Mesendoderm (in vitro differentiated cells): Measurements from ENCODE around the gene SCN4B.

Experiments used
- DNase-seq: peaks from one replicate; pipeline ENCODE4 v3.0.0; 2013
- H2AK5ac ChIP-seq: 2 replicates; pipeline ENCODE4 v1.6.1; 2013; ENCODE audit warnings: low read length, inconsistent platforms
- H2BK120ac ChIP-seq: 2 replicates; pipeline ENCODE4 v1.6.1; 2013; ENCODE audit warnings: low read depth, mild to moderate bottlenecking, low read length, moderate library complexity, mixed read lengths
- H2BK15ac ChIP-seq: replicated peaks from 2 replicates; pipeline ENCODE4 v1.6.1; 2013; ENCODE audit warnings: low read depth, mild to moderate bottlenecking, moderate library complexity
- H2BK5ac ChIP-seq: 2 replicates; pipeline ENCODE4 v1.6.1; 2013; ENCODE audit warnings: low read length, inconsistent platforms
- H3K18ac ChIP-seq: 2 replicates; pipeline ENCODE4 v1.6.1; 2013; ENCODE audit warnings: mild to moderate bottlenecking, low read length, mixed read lengths
- H3K23ac ChIP-seq: one replicate; pipeline ENCODE4 v1.6.1; 2013; ENCODE audit warnings: low read length
- H3K27ac ChIP-seq: 2 replicates; pipeline ENCODE4 v1.5.1; 2013; ENCODE audit warnings: low read depth, mild to moderate bottlenecking, inconsistent platforms, low read length, moderate library complexity
- H3K27me3 ChIP-seq: 2 replicates; pipeline ENCODE4 v1.6.1; 2013; ENCODE audit warnings: low read length, control low read depth, mild to moderate bottlenecking, inconsistent platforms; ENCODE audit not compliant: insufficient read depth, poor library complexity
- H3K36me3 ChIP-seq: 2 replicates; pipeline ENCODE4 v1.6.1; 2013; ENCODE audit warnings: low read length, inconsistent platforms; ENCODE audit not compliant: control insufficient read depth, insufficient read depth
- H3K4ac ChIP-seq: one replicate; pipeline ENCODE4 v1.6.1; 2013; ENCODE audit warnings: low read depth, mild to moderate bottlenecking, low read length, moderate library complexity
- H3K4me1 ChIP-seq: 2 replicates; pipeline ENCODE4 v1.6.1; 2013; ENCODE audit warnings: low read depth, low read length, inconsistent platforms; ENCODE audit not compliant: control insufficient read depth
- H3K4me2 ChIP-seq: 2 replicates; pipeline ENCODE4 v1.6.1; 2013; ENCODE audit warnings: low read length
- H3K4me3 ChIP-seq: 2 replicates; pipeline ENCODE4 v1.5.1; 2013; ENCODE audit warnings: mild to moderate bottlenecking, low read length
- H3K56ac ChIP-seq: one replicate; pipeline ENCODE4 v1.6.1; 2013; ENCODE audit warnings: low read length
- H3K79me1 ChIP-seq: 2 replicates; pipeline ENCODE4 v1.6.1; 2013; ENCODE audit warnings: low read length, inconsistent platforms
- H3K79me2 ChIP-seq: 2 replicates; pipeline ENCODE4 v1.6.1; 2013; ENCODE audit warnings: mild to moderate bottlenecking, low read length; ENCODE audit not compliant: control insufficient read depth, insufficient read depth
- H3K9ac ChIP-seq: 2 replicates; pipeline ENCODE4 v1.6.1; 2013; ENCODE audit warnings: low read length, inconsistent platforms
- H4K5ac ChIP-seq: one replicate; pipeline ENCODE4 v1.6.1; 2013; ENCODE audit warnings: low read length
- H4K8ac ChIP-seq: one replicate; pipeline ENCODE4 v1.6.1; 2013; ENCODE audit warnings: low read depth, mild to moderate bottlenecking, control low read depth, low read length, moderate library complexity
- WGBS: extraction: QIAGEN DNeasy Blood & Tissue Kit; methylation state at CpG from one replicate; pipeline ENCODE4 v1.1.7; 2013; ENCODE audit warnings: low lambda C conversion rate, missing lambda C conversion rate; ENCODE audit not compliant: insufficient coverage; ENCODE audit errors: extremely low coverage; 5-methylcytosine and 5-hydroxymethylcytosine counted together

Gene SCN4B

GRCh38 chr11:118111019-118111743 lies 41.4 kb downstream of the SCN4B start:
- Histone ChIP-seq H3K79me1 (no peaks in the 10 kb centered on the region), H3K56ac (no peak overlapping the region), H2AK5ac (no peak overlapping the region), H3K79me2 (no peaks in the 10 kb centered on the region), H4K5ac (no peak overlapping the region), H3K23ac (no peak overlapping the region), H3K36me3 (no peaks in the 10 kb centered on the region), H3K27me3 (no peaks in the 10 kb centered on the region), H2BK120ac (no peak overlapping the region), H4K8ac (no peak overlapping the region), H3K9ac (no peak overlapping the region), H3K18ac (no peak overlapping the region), H3K4me3 (no peak overlapping the region), H3K27ac (no peak overlapping the region), H3K4me1 (peaks cover 4% of the 10 kb centered on the region), H3K4me2 (no peak overlapping the region), H3K4ac (no peak overlapping the region), H2BK15ac (no peak overlapping the region), H2BK5ac (no peak overlapping the region)
- DNase-seq: no peak
- WGBS: no CpG with 5 or more reads among the region's 8 CpGs

- Histone ChIP-seq H3K4ac (no peak overlapping the region), H2AK5ac (no peak overlapping the region), H4K8ac (no peak overlapping the region), H3K4me1 (peaks cover 4% of the 10 kb centered on the region), H3K27ac (no peak overlapping the region), H3K18ac (no peak overlapping the region), H2BK5ac (no peak overlapping the region), H3K9ac (no peak overlapping the region), H3K36me3 (no peaks in the 10 kb centered on the region), H4K5ac (no peak overlapping the region), H3K4me3 (no peak overlapping the region), H2BK120ac (no peak overlapping the region), H3K23ac (no peak overlapping the region), H3K4me2 (no peak overlapping the region), H3K56ac (no peak overlapping the region), H2BK15ac (no peak overlapping the region), H3K27me3 (no peaks in the 10 kb centered on the region), H3K79me2 (no peaks in the 10 kb centered on the region), H3K79me1 (no peaks in the 10 kb centered on the region)
- no CpG with 5 or more reads among the region's 2 CpGs for WGBS
- DNase-seq: no peak
These were observed 43.4 kb downstream of the SCN4B start for GRCh38 chr11:118109231-118109630.

GRCh38 chr11:118108513-118108912 lies 44.1 kb downstream of the SCN4B start:
- H4K8ac ChIP-seq: no peak overlapping the region
- no peaks in the 10 kb centered on the region for H3K79me2 ChIP-seq
- no peak overlapping the region for H2BK15ac ChIP-seq
- WGBS: no CpG with 5 or more reads among the region's 5 CpGs
- no peak overlapping the region for H4K5ac ChIP-seq
- no peak overlapping the region for H2BK5ac ChIP-seq
- H3K4me3 ChIP-seq: no peak overlapping the region
- no peak overlapping the region for H3K23ac ChIP-seq
- H3K18ac ChIP-seq: no peak overlapping the region
- no peak overlapping the region for H3K9ac ChIP-seq
- no peak overlapping the region for H2AK5ac ChIP-seq
- H3K4me1 ChIP-seq: peaks cover 4% of the 10 kb centered on the region
- H2BK120ac ChIP-seq: no peak overlapping the region
- no peaks in the 10 kb centered on the region for H3K36me3 ChIP-seq
- no peaks in the 10 kb centered on the region for H3K27me3 ChIP-seq
- H3K79me1 ChIP-seq: no peaks in the 10 kb centered on the region
- H3K56ac ChIP-seq: peak overlapping the region; percentile 53
- peak; percentile 75 for DNase-seq
- H3K27ac ChIP-seq: no peak overlapping the region
- no peak overlapping the region for H3K4ac ChIP-seq
- H3K4me2 ChIP-seq: no peak overlapping the region

- no CpG with 5 or more reads among the region's 2 CpGs for WGBS
- Histone ChIP-seq H3K36me3 (no peaks in the 10 kb centered on the region), H3K79me1 (no peaks in the 10 kb centered on the region), H3K27me3 (no peaks in the 10 kb centered on the region), H3K9ac (no peak overlapping the region), H3K18ac (no peak overlapping the region), H4K5ac (no peak overlapping the region), H2AK5ac (no peak overlapping the region), H3K4me2 (no peak overlapping the region), H2BK15ac (no peak overlapping the region), H2BK5ac (no peak overlapping the region), H4K8ac (no peak overlapping the region), H3K79me2 (no peaks in the 10 kb centered on the region), H3K23ac (no peak overlapping the region), H3K4ac (no peak overlapping the region), H3K4me3 (no peak overlapping the region), H3K56ac (no peak overlapping the region), H2BK120ac (no peak overlapping the region), H3K4me1 (peaks cover 4% of the 10 kb centered on the region), H3K27ac (no peak overlapping the region)
- peak; percentile 46 for DNase-seq
These were observed 45.8 kb downstream of the SCN4B start for GRCh38 chr11:118106789-118107335.

- Histone ChIP-seq H3K4me1 (peaks cover 4% of the 10 kb centered on the region), H4K5ac (no peak overlapping the region), H3K4me2 (no peak overlapping the region), H3K79me2 (no peaks in the 10 kb centered on the region), H3K23ac (no peak overlapping the region), H3K79me1 (no peaks in the 10 kb centered on the region), H3K56ac (no peak overlapping the region), H3K18ac (no peak overlapping the region), H2AK5ac (no peak overlapping the region), H3K4ac (no peak overlapping the region), H3K27ac (no peak overlapping the region), H3K9ac (no peak overlapping the region), H4K8ac (no peak overlapping the region), H2BK15ac (no peak overlapping the region), H3K4me3 (no peak overlapping the region), H2BK5ac (no peak overlapping the region), H3K27me3 (no peaks in the 10 kb centered on the region), H3K36me3 (no peaks in the 10 kb centered on the region), H2BK120ac (no peak overlapping the region)
- DNase-seq: no peak
- no CpG with 5 or more reads among the region's 4 CpGs for WGBS
These were observed 46.8 kb downstream of the SCN4B start for GRCh38 chr11:118105657-118106305.
